HEK293 (cell line): ENCODE measurements around the gene PKN3.
A peak's percentile ranks its signal among the peaks of the same experiment; 100 is the strongest.

ENCODE experiments used
- HOXC10 ChIP-seq: sonication (generic); formaldehyde crosslinking; IDR thresholded peaks from 2 replicates; pipeline ENCODE4 v1.8.1; 2023; ENCODE audit warnings: mild to moderate bottlenecking, missing genetic modification reagents
- IKZF3 ChIP-seq: fragments of 450-650 bp; IDR thresholded peaks from 2 replicates; pipeline ENCODE4 v1.5.0; 2018; ENCODE audit warnings: missing biosample characterization, mild to moderate bottlenecking, missing genetic modification characterization, moderate library complexity
- KLF7 ChIP-seq: fragments of 450-650 bp; formaldehyde crosslinking; IDR thresholded peaks from 2 replicates; pipeline ENCODE4 v1.5.1; 2016; ENCODE audit warnings: missing biosample characterization, missing genetic modification characterization, borderline replicate concordance
- PBX3 ChIP-seq: sonication (generic); formaldehyde crosslinking; IDR thresholded peaks from 2 replicates; pipeline ENCODE4 v1.8.1; 2022; ENCODE audit warnings: mild to moderate bottlenecking, moderate library complexity, missing genetic modification reagents
- REST ChIP-seq: fragments of 450-650 bp; formaldehyde crosslinking; IDR thresholded peaks from 2 replicates; pipeline ENCODE4 v1.5.1; 2016; ENCODE audit warnings: missing biosample characterization, missing genetic modification characterization
- ZNF19 ChIP-seq: fragments of 450-650 bp; formaldehyde crosslinking; IDR thresholded peaks from 2 replicates; pipeline ENCODE4; 2016; ENCODE audit warnings: missing biosample characterization, missing genetic modification characterization, low read depth
- ZNF2 ChIP-seq: fragments of 450-650 bp; formaldehyde crosslinking; IDR thresholded peaks from 2 replicates; pipeline ENCODE4 v1.5.1; 2016; ENCODE audit warnings: missing biosample characterization, missing genetic modification characterization
- ZNF23 ChIP-seq: fragments of 450-650 bp; formaldehyde crosslinking; IDR thresholded peaks from 2 replicates; pipeline ENCODE4 v1.5.1; 2016; ENCODE audit warnings: missing biosample characterization, missing genetic modification characterization, borderline replicate concordance
- ZNF26 ChIP-seq: fragments of 450-650 bp; formaldehyde crosslinking; IDR thresholded peaks from 2 replicates; pipeline ENCODE4 v1.5.1; 2016; ENCODE audit warnings: missing biosample characterization, missing genetic modification characterization
- ZNF324 ChIP-seq: fragments of 450-650 bp; formaldehyde crosslinking; IDR thresholded peaks from 2 replicates; pipeline ENCODE4 v1.5.1; 2016; ENCODE audit warnings: missing biosample characterization, missing genetic modification characterization
- ZNF394 ChIP-seq: fragments of 450-650 bp; formaldehyde crosslinking; IDR thresholded peaks from 2 replicates; pipeline ENCODE4 v1.5.1; 2016; ENCODE audit warnings: missing biosample characterization, missing genetic modification characterization, mild to moderate bottlenecking, moderate library complexity, borderline replicate concordance
- ZNF404 ChIP-seq: fragments of 450-650 bp; formaldehyde crosslinking; IDR thresholded peaks from 2 replicates; pipeline ENCODE4 v1.5.1; 2017; ENCODE audit warnings: missing biosample characterization, missing genetic modification characterization
- ZNF501 ChIP-seq: fragments of 450-650 bp; formaldehyde crosslinking; IDR thresholded peaks from 2 replicates; pipeline ENCODE4 v1.5.1; 2016; ENCODE audit warnings: missing biosample characterization, missing genetic modification characterization
- ZNF518A ChIP-seq: fragments of 450-650 bp; formaldehyde crosslinking; conservative IDR thresholded peaks from 2 replicates; pipeline ENCODE4 v1.5.1; 2016; ENCODE audit warnings: low read depth, missing biosample characterization, missing genetic modification characterization
- ZNF610 ChIP-seq: fragments of 450-650 bp; formaldehyde crosslinking; IDR thresholded peaks from 2 replicates; pipeline ENCODE4 v1.5.1; 2016; ENCODE audit warnings: missing biosample characterization, missing genetic modification characterization, borderline replicate concordance
- ZNF645 ChIP-seq: fragments of 450-650 bp; formaldehyde crosslinking; IDR thresholded peaks from 2 replicates; pipeline ENCODE4; 2016; ENCODE audit warnings: missing biosample characterization, missing genetic modification characterization
- ZNF664 ChIP-seq: fragments of 450-650 bp; formaldehyde crosslinking; IDR thresholded peaks from 2 replicates; pipeline ENCODE4 v1.5.1; 2016; ENCODE audit warnings: missing biosample characterization, missing genetic modification characterization
- ZNF76 ChIP-seq: fragments of 450-650 bp; formaldehyde crosslinking; IDR thresholded peaks from 2 replicates; pipeline ENCODE4; 2016; ENCODE audit warnings: low read depth, missing biosample characterization, missing genetic modification characterization, borderline replicate concordance
- ZNF792 ChIP-seq: fragments of 450-650 bp; formaldehyde crosslinking; IDR thresholded peaks from 2 replicates; pipeline ENCODE4 v1.5.1; 2016; ENCODE audit warnings: missing biosample characterization, missing genetic modification characterization
- TF ChIP-seq, protein P1 (sequence below): fragments of 450-650 bp; formaldehyde crosslinking; conservative IDR thresholded peaks from 2 replicates; pipeline ENCODE4 v1.5.1; 2016; ENCODE audit warnings: low read depth, missing biosample characterization, missing genetic modification characterization
- TF ChIP-seq, protein P2 (sequence below): fragments of 450-650 bp; formaldehyde crosslinking; IDR thresholded peaks from 2 replicates; pipeline ENCODE4 v1.5.1; 2016; ENCODE audit warnings: missing biosample characterization, missing genetic modification characterization

PKN3 gene

DNA sequence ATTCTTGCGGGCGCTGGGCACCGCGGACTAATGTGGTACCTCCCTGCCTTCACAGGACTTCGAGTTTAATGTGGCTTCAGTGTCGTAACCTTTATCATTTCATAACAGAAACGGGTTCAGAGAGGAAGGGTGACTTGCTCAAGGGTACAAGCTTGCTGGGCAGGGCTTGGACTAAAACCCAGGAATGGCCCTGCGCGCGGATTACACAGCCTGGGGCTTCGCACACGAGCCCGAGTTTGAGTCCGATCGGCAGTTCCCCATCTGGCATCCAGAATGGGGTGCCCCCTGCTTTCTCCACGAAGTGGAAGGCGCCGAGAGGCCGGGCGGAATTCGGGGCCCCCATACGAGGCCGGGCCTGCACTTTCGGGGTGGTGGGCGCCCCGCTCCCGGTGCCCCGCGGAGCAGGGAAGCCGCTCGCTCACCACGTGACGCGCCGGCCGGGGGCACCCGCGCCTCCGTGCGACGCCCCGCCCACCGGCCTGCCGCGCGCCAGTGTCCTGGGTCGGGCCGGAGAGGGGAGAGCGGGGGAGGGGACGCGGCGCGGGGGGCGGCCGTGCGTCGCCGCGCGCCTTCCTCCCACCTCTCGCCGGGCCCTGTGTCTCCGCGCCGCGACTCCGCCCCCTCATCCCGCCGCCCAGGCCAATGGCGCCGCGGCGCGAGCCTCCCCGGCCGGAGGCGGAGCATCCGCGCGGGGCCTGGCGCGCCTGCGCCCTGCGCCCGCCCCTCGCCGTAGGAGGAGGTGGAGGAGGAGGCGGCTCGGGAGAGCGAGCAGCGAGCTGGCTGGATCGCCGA lies 13.6 kb upstream of the PKN3 start, which contains the start of gene SET (continued):
- TF ChIP-seq, protein P1, sequence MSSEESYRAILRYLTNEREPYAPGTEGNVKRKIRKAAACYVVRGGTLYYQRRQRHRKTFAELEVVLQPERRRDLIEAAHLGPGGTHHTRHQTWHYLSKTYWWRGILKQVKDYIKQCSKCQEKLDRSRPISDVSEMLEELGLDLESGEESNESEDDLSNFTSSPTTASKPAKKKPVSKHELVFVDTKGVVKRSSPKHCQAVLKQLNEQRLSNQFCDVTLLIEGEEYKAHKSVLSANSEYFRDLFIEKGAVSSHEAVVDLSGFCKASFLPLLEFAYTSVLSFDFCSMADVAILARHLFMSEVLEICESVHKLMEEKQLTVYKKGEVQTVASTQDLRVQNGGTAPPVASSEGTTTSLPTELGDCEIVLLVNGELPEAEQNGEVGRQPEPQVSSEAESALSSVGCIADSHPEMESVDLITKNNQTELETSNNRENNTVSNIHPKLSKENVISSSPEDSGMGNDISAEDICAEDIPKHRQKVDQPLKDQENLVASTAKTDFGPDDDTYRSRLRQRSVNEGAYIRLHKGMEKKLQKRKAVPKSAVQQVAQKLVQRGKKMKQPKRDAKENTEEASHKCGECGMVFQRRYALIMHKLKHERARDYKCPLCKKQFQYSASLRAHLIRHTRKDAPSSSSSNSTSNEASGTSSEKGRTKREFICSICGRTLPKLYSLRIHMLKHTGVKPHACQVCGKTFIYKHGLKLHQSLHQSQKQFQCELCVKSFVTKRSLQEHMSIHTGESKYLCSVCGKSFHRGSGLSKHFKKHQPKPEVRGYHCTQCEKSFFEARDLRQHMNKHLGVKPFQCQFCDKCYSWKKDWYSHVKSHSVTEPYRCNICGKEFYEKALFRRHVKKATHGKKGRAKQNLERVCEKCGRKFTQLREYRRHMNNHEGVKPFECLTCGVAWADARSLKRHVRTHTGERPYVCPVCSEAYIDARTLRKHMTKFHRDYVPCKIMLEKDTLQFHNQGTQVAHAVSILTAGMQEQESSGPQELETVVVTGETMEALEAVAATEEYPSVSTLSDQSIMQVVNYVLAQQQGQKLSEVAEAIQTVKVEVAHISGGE (tag by site-specific recombination): no peak
- TF ChIP-seq ZNF19 (tag by site-specific recombination) (no peak), ZNF501 (tag by site-specific recombination) (peak; percentile 86; the same call in 1 of the 2 replicates), ZNF792 (no peak), ZNF404 (tag by site-specific recombination) (no peak), ZNF394 (tag by site-specific recombination) (no peak), ZNF324 (tag by site-specific recombination) (peak; percentile 68; the same call in 1 of the 2 replicates), ZNF518A (tag by site-specific recombination) (no peak), PBX3 (CRISPR knock-in tag) (no peak), HOXC10 (peak; percentile 27; the same call in 1 of the 2 replicates), ZNF23 (tag by site-specific recombination) (no peak), ZNF2 (tag by site-specific recombination) (no peak), ZNF645 (tag by site-specific recombination) (no peak), IKZF3 (tag by site-specific recombination) (peak; percentile 66), ZNF664 (tag by site-specific recombination) (no peak), REST (no peak), ZNF26 (tag by site-specific recombination) (no peak), ZNF76 (tag by site-specific recombination) (no peak), ZNF610 (tag by site-specific recombination) (peak; percentile 65; the same call in 1 of the 2 replicates), KLF7 (no peak)
- TF ChIP-seq, protein P2, sequence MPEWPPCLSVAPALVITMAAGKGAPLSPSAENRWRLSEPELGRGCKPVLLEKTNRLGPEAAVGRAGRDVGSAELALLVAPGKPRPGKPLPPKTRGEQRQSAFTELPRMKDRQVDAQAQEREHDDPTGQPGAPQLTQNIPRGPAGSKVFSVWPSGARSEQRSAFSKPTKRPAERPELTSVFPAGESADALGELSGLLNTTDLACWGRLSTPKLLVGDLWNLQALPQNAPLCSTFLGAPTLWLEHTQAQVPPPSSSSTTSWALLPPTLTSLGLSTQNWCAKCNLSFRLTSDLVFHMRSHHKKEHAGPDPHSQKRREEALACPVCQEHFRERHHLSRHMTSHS: no peak
